GM21717 (cell line): Measurements from ENCODE around the gene EMP1.
"Not testable (repeated sequence)": the region's sequence is repeated elsewhere in the genome, so short reads cannot be mapped to it uniquely, and the experiment has no call there.

Source experiments
- ATAC-seq: cut with Tn5 transposase; IDR thresholded peaks from one replicate; pipeline ENCODE4 v1.9.1; 2021; ENCODE audit warnings: mild to moderate bottlenecking, moderate library complexity; ENCODE audit not compliant: unreplicated experiment

EMP1 gene

GRCh38 chr12:13253966-13254760, 57.6 kb downstream of the EMP1 start:
- ATAC-seq, result no peak

- peak; percentile 98 for ATAC-seq
These were observed 59.5 kb downstream of the EMP1 start for GRCh38 chr12:13255792-13256691.

- no peak for ATAC-seq
These were observed 60.1 kb downstream of the EMP1 start for GRCh38 chr12:13256692-13257045.

DNA sequence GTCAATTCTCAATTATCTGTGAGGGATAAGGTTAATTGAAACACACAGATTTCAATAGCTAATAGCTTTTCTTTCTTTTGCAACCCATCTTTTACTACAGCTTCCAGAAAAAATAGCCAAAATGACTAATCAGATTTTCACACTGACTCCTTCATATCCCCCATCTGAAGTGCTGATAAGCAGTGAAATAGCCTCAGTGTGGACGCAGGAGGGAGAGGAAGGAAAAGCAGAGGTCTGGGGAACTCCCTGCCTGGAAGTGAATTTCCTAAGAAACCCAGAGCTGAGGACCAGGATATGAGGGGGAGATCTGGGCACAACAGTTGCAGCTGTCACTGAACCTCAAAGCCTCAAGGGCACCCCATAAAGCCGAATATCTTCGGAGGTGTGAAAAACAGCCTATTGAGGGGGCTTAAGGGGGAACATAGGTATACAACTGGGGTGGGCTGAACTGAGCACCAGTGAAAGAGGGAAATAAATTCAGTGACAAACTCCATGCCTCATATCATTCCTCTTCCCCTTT, 60.9 kb downstream of the EMP1 start:
- ATAC-seq, result no peak

GRCh38 chr12:13258197-13258596, 61.7 kb downstream of the EMP1 start:
- ATAC-seq, result no peak

- no peak for ATAC-seq
These were observed 62.2 kb downstream of the EMP1 start for GRCh38 chr12:13258717-13259119.

DNA sequence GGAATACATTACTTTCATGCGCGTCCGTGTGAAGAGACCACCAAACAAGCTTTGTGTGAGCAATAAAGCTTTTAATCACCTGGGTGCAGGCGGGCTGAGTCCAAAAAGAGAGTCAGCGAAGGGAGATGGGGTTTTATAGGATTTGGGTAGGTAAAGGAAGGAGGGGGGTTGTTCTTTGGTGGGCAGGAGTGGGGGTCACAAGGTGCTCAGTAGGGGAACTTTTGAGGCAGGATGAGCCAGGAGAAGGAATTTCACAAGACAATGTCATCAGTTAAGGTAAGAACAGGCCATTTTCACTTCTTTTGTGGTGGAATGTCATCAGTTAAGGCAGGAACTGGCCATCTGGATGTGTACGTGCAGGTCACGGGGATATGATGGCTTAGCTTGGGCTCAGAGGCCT, 63.1 kb downstream of the EMP1 start:
- ATAC-seq, result not testable (repeated sequence)

- not testable (repeated sequence) for ATAC-seq
These were observed 71.3 kb downstream of the EMP1 start for GRCh38 chr12:13267826-13268225.

DNA sequence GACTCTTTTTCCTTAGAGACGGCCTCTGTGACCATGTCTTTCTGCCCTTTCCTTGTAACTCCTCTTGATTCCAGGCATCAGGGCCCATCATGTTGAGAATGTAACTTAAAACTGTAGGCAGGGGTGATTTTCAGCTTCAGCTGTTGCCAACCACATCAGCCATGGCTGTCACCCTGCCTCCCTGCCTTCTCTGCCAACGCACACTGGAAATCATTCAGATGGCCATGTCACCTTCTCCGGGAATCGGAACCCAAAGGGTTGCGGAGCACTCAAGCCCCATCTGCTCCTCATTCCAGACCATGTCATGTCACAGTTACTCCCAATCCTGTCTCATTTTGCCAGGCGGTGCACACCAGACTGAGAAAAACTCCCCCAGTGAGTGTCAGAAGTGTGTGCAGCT, 72.1 kb downstream of the EMP1 start:
- ATAC-seq, result no peak
